HEK293T (cell line): Measurements from ENCODE around the gene FZR1.

ENCODE experiments used
- ARNT ChIP-seq: fragments of 450-650 bp; IDR thresholded peaks from 2 replicates; pipeline ENCODE4 v1.6.1; 2017; ENCODE audit warnings: mild to moderate bottlenecking
- BHLHE40 ChIP-seq: fragments of 450-650 bp; IDR thresholded peaks from 2 replicates; pipeline ENCODE4 v1.6.1; 2016; ENCODE audit warnings: mild to moderate bottlenecking, moderate library complexity, borderline replicate concordance
- FOXA1 ChIP-seq: fragments of 450-650 bp; IDR thresholded peaks from 2 replicates; pipeline ENCODE4 v1.6.1; 2016; ENCODE audit warnings: mild to moderate bottlenecking
- FOXK2 ChIP-seq: fragments of 450-650 bp; IDR thresholded peaks from 2 replicates; pipeline ENCODE4 v1.6.1; 2016; ENCODE audit warnings: mild to moderate bottlenecking
- FOXM1 ChIP-seq: fragments of 450-650 bp; IDR thresholded peaks from 2 replicates; pipeline ENCODE4 v1.6.1; 2017; ENCODE audit warnings: mild to moderate bottlenecking, borderline replicate concordance
- HDGF ChIP-seq: fragments of 450-650 bp; IDR thresholded peaks from 2 replicates; pipeline ENCODE4 v1.6.1; 2017; ENCODE audit warnings: antibody characterized with exemption, borderline replicate concordance
- L3MBTL2 ChIP-seq: fragments of 450-650 bp; conservative IDR thresholded peaks from 2 replicates; pipeline ENCODE4 v1.6.1; 2016; ENCODE audit warnings: mild to moderate bottlenecking
- NFRKB ChIP-seq: fragments of 450-650 bp; IDR thresholded peaks from 2 replicates; pipeline ENCODE4 v1.6.1; 2016; ENCODE audit warnings: mild to moderate bottlenecking, moderate library complexity
- SP1 ChIP-seq: fragments of 450-650 bp; IDR thresholded peaks from 2 replicates; pipeline ENCODE4 v1.6.1; 2017
- SUZ12 ChIP-seq: fragments of 450-650 bp; IDR thresholded peaks from 2 replicates; pipeline ENCODE4 v1.6.1; 2016; ENCODE audit warnings: mild to moderate bottlenecking
- TARDBP ChIP-seq: fragments of 450-650 bp; IDR thresholded peaks from 2 replicates; pipeline ENCODE4 v1.6.1; 2016
- TF ChIP-seq, protein P1 (sequence below): fragments of 450-650 bp; IDR thresholded peaks from 2 replicates; pipeline ENCODE4 v1.6.1; 2016

DNA sequence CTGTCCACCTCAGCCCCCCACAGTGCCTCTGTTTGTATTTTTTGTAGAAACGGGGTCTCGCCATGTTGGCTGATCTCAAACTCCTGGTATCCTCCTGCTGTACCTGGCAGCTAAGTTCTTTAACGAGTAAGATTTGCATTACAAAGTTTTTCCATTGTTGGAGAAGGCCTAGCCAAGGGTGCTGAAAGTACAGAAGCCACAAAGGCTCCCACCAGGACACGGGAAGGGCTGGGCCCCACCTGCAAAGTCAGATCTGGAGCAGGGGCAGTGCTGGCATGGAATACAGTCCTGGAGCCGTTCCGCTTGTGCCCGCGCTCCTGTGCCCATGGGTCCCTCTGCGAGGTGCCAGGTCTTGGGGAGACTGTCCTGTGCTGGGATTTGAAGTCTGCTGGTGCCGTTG is 12.1 kb downstream of the FZR1 start:
- TF ChIP-seq SP1 (no peak), SUZ12 (no peak), BHLHE40 (no peak), TARDBP (no peak), FOXM1 (no peak), FOXA1 (no peak), ARNT (no peak), NFRKB (no peak), HDGF (no peak), FOXK2 (no peak), L3MBTL2 (no peak)
- TF ChIP-seq, protein P1, sequence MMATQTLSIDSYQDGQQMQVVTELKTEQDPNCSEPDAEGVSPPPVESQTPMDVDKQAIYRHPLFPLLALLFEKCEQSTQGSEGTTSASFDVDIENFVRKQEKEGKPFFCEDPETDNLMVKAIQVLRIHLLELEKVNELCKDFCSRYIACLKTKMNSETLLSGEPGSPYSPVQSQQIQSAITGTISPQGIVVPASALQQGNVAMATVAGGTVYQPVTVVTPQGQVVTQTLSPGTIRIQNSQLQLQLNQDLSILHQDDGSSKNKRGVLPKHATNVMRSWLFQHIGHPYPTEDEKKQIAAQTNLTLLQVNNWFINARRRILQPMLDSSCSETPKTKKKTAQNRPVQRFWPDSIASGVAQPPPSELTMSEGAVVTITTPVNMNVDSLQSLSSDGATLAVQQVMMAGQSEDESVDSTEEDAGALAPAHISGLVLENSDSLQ = no peak
